PFSK-1 (cell line): ENCODE data around the gene KCNG4.

Experiments
- FOXP2 ChIP-seq: optimal IDR thresholded peaks from 2 replicates; pipeline ENCODE3; 2011; ENCODE audit warnings: borderline replicate concordance, control low read depth, inconsistent platforms; ENCODE audit not compliant: insufficient read depth; ENCODE audit errors: extremely low read length, extremely low read depth
- POLR2AphosphoS5 ChIP-seq: IDR thresholded peaks from 2 replicates; pipeline ENCODE4 v1.6.1; 2012; ENCODE audit warnings: low read depth, mild to moderate bottlenecking, control low read depth, low read length, moderate library complexity
- REST ChIP-seq, 2 experiments: IDR thresholded peaks; 2 replicates each; pipeline versions ENCODE4 v1.6.1 to v1.8.0; 2011 to 2012; ENCODE audit warnings: low read depth in 2 of 2, low read length in 2 of 2, control low read depth in 1 of 2, inconsistent platforms in 1 of 2, mild to moderate bottlenecking in 1 of 2, moderate library complexity in 1 of 2; ENCODE audit not compliant: insufficient read depth in 1 of 2
- SIN3A ChIP-seq: IDR thresholded peaks from 2 replicates; pipeline ENCODE4 v1.6.1; 2012; ENCODE audit warnings: mild to moderate bottlenecking, low read length, moderate library complexity, borderline replicate concordance; ENCODE audit not compliant: insufficient read depth
- TAF1 ChIP-seq: IDR thresholded peaks from 2 replicates; pipeline ENCODE4 v1.6.1; 2012; ENCODE audit warnings: low read length, control low read depth, borderline replicate concordance; ENCODE audit not compliant: insufficient read depth

KCNG4 gene

GRCh38 chr16:84271866-84272265, 32.1 kb upstream of the KCNG4 start:
- no peak for TF ChIP-seq SIN3A
- no peak for TF ChIP-seq TAF1
- no peak for TF ChIP-seq FOXP2
- no peak for TF ChIP-seq POLR2AphosphoS5
- TF ChIP-seq REST (IDR thresholded peaks at IDR 0.05; ENCODE audit: insufficient read depth in 1 of 2, low read depth in 2 of 2, low read length in 2 of 2): no peak

DNA sequence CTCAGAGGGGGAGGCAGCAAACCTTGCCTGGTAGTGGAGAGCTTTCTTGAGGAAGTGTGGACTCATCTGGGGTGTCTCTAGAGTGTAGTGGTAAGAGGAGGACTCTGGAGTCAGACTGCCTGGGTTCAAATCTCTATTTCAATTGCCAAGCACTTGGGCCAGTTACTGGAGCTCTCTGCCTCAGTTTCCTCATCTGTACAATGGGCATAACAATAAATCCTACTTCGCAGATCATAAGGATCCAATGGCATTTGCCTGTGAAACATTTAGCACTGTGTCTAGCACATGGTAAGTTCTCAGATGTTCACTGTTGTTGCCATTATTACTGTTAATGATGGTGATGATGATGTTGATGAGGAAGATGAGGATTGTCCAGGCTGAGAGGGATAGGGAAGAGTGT, 31.2 kb upstream of the KCNG4 start:
- TF ChIP-seq POLR2AphosphoS5: no peak
- no peak for TF ChIP-seq REST (IDR thresholded peaks at IDR 0.05; ENCODE audit: insufficient read depth in 1 of 2, low read depth in 2 of 2, low read length in 2 of 2)

DNA sequence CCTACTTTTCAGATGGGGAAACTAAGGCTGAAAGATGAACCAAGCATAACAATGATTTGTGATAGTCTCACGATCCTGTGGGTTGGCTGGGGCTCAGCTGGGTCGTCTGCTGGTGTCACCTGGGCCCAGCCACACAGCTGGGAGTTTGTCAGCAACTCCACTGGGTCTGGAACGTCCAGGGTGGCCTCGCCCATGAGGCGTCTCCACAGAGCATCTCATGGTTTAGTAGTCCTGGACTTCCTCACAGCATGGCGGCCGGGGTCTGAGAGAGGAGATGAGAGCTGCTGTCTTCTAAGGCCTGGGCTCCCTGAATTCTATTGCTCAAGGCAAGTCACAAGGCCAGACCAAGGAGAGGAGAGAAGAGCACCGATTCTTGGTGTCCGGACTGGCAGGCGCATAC, 30.7 kb upstream of the KCNG4 start:
- TF ChIP-seq SIN3A (no peak), POLR2AphosphoS5 (no peak), FOXP2 (no peak), TAF1 (no peak), REST (IDR thresholded peaks at IDR 0.05; ENCODE audit: insufficient read depth in 1 of 2, low read depth in 2 of 2, low read length in 2 of 2) (no peak)

GRCh38 chr16:84270071-84270470, 30.3 kb upstream of the KCNG4 start:
- TF ChIP-seq TAF1: no peak
- TF ChIP-seq REST (IDR thresholded peaks at IDR 0.05; ENCODE audit: insufficient read depth in 1 of 2, low read depth in 2 of 2, low read length in 2 of 2): no peak
- TF ChIP-seq POLR2AphosphoS5: no peak
- TF ChIP-seq SIN3A: no peak
- TF ChIP-seq FOXP2: no peak

- TF ChIP-seq FOXP2 (no peak), POLR2AphosphoS5 (no peak), REST (IDR thresholded peaks at IDR 0.05; ENCODE audit: insufficient read depth in 1 of 2, low read depth in 2 of 2, low read length in 2 of 2) (no peak), TAF1 (no peak), SIN3A (no peak)
Observed at GRCh38 chr16:84268291-84269040, 28.7 kb upstream of the KCNG4 start.
